GM12878 (cell line): ENCODE data around the gene ABCA9. TPM values are rescaled to one million over a fixed set of nuclear protein-coding genes. Genes with fewer than 3 reads are reported as not detected.
"Not testable (repeated sequence)": the region's sequence is repeated elsewhere in the genome, so short reads cannot be mapped to it uniquely, and the experiment has no call there.

Source experiments
- ATAC-seq: fragments of 200-7000 bp; cut with Tn5 transposase; 3 replicates; pipeline ENCODE4 v1.9.1; 2020; ENCODE audit warnings: mild to moderate bottlenecking, moderate library complexity
- BruUV-seq: library from RNA; stranded (reverse); fragments of 400-500 nt; replicated peaks from 2 replicates; lab custom pipeline; 2021; lab: Mats Ljungman, UMichigan
- CTCF ChIA-PET: fragments of 300-600 bp; sonication (Branson Sonifier 250); formaldehyde crosslinking; extraction: SDS; loops from one replicate; lab custom pipeline; 2021; ENCODE audit warnings: inconsistent platforms; lab: Yijun Ruan, JAX
- POLR2A ChIA-PET: fragments of 350-600 bp; formaldehyde crosslinking; extraction: SDS; loops from one replicate; lab custom pipeline; 2021; ENCODE audit warnings: inconsistent platforms; lab: Charles Lee
- RAD21 ChIA-PET: fragments of 300-600 bp; sonication (Branson Sonifier 250); formaldehyde crosslinking; loops from one replicate; lab custom pipeline; 2023; ENCODE audit warnings: antibody characterized with exemption; ENCODE audit not compliant: unreplicated experiment; lab: Charles Lee
- SMC1A ChIA-PET: fragments of 300-600 bp; sonication (Branson Sonifier 250); formaldehyde crosslinking; loops from one replicate; lab custom pipeline; 2023; ENCODE audit not compliant: unreplicated experiment, uncharacterized antibody; lab: Charles Lee
- DNase-seq: peaks from one replicate; pipeline ENCODE4 v3.0.0-alpha.2; 2011; ENCODE audit warnings: low read depth, low spot score
- FAIRE-seq: peaks from 3 replicates; lab custom pipeline; 2011; peaks lifted over from hg19 to GRCh38; lab: Jason Lieb, UNC
- H2AFZ ChIP-seq: 2 replicates; pipeline ENCODE4 v1.6.0; 2011; ENCODE audit warnings: low read depth, low read length, control low read depth; ENCODE audit not compliant: control insufficient read depth
- H3K27ac ChIP-seq: 2 replicates; pipeline ENCODE4 v1.5.1; 2011; ENCODE audit warnings: control low read depth; ENCODE audit not compliant: control insufficient read depth, insufficient read depth
- H3K27me3 ChIP-seq, 2 experiments: replicated peaks in 1 of 2; 2 replicates each; pipeline versions ENCODE4 v1.6.0 to v1.6.1; 2011; ENCODE audit warnings: low read length in 1 of 2; ENCODE audit not compliant: control insufficient read depth in 2 of 2, insufficient read depth in 2 of 2
- H3K36me3 ChIP-seq, 2 experiments: 2 replicates each; pipeline ENCODE4 v1.5.1; 2011; ENCODE audit warnings: low read length in 1 of 2; ENCODE audit not compliant: control insufficient read depth in 2 of 2, insufficient read depth in 2 of 2
- H3K4me1 ChIP-seq: 2 replicates; pipeline ENCODE4 v1.6.1; 2011; ENCODE audit warnings: mild to moderate bottlenecking, low read length, moderate library complexity, mixed read lengths; ENCODE audit not compliant: control insufficient read depth, insufficient read depth
- H3K4me2 ChIP-seq: 2 replicates; pipeline ENCODE4 v1.6.0; 2011; ENCODE audit warnings: control low read depth; ENCODE audit not compliant: control insufficient read depth, insufficient read depth
- H3K4me3 ChIP-seq: fragments of 200-600 bp; sonication (generic); 2 replicates; pipeline ENCODE4 v1.5.1; 2016
- H3K79me2 ChIP-seq: 2 replicates; pipeline ENCODE4 v1.6.0; 2011; ENCODE audit warnings: low read length; ENCODE audit not compliant: control insufficient read depth, insufficient read depth
- H3K9ac ChIP-seq: 2 replicates; pipeline ENCODE4 v1.8.0; 2011; ENCODE audit warnings: low read length, control low read depth, mixed read lengths; ENCODE audit not compliant: control insufficient read depth, insufficient read depth
- H3K9me3 ChIP-seq: replicated peaks from 3 replicates; pipeline ENCODE4 v1.5.1; 2011; ENCODE audit warnings: mild to moderate bottlenecking, low read length; ENCODE audit not compliant: control insufficient read depth, insufficient read depth
- H4K20me1 ChIP-seq: 2 replicates; pipeline ENCODE4 v1.6.0; 2011; ENCODE audit not compliant: control insufficient read depth, insufficient read depth
- WGBS: methylation state at CpG from one replicate; pipeline ENCODE4 v1.1.6; 2016; ENCODE audit warnings: low lambda C conversion rate; ENCODE audit not compliant: insufficient replicate concordance, insufficient coverage; ENCODE audit errors: missing lambda C conversion rate; 5-methylcytosine and 5-hydroxymethylcytosine counted together
- in situ Hi-C: fragments of 300-500 bp; cut with MboI; formaldehyde crosslinking; loops from 9 replicates; pipeline ENCODE4 v1.14.3; 2018; ENCODE audit warnings: mixed read lengths
- intact Hi-C: fragments of 100-400 bp; cut with micrococcal nuclease; formaldehyde crosslinking; loops from one replicate; pipeline ENCODE4 v1.14.2; 2022; ENCODE audit not compliant: unreplicated experiment
- polyA plus RNA-seq, 11 experiments: library from polyadenylated mRNA; depleted of rRNA in 4 of 11; unstranded in 6 of 11; stranded (reverse) in 5 of 11; fragments of >200 nt; fragmentation: Nextera tagmentation in 4 of 11; fragmentation: Illumina TruSeq in 1 of 11; extraction: Ambion mirVana in 4 of 11; extraction: Trizol in 1 of 11; gene quantifications; 1 replicate in 1 of 11; 2 replicates in 10 of 11; pipeline versions ENCODE4 v1.2.1 to v1.2.3, GENCODE V29; 2011 to 2016; ENCODE audit warnings: inconsistent platforms in 2 of 11, missing spikeins in 2 of 11, low read depth in 1 of 11
- total RNA-seq, 4 experiments: library from RNA; depleted of rRNA in 3 of 4; stranded (reverse); fragments of >200 nt in 3 of 4; fragmentation: Illumina TruSeq in 1 of 4; extraction: Trizol in 1 of 4; gene quantifications; 2 replicates each; pipeline versions ENCODE4 v1.2.1 to v1.2.3, GENCODE V29; 2013 to 2021

The ABCA9 gene
- total and polyA plus RNA-seq, 10 of the 15 experiments (the other 5 are each of a cell fraction or from before 2014, with no cell fraction given): under 0.01 to 2.9 (median 0.31) TPM

DNA sequence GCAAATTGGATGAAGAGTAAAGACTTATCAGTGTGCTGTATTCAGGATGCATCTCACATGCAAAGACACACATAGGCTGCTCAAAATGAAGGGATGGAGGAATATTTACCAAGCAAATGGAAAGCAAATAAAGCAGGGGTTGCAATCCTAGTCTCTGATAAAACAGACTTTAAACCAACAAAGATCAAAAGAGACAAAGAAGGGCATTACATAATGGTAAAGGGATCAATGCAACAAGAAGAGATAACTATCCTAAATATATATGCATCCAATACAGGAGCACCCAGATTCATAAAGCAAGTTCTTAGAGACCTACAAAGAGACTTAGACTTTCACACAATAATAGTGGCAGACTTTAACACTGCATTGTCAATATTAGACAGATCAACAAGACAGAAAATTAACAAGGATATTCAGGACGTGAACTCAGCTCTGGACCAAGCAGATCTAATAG is 12.1 kb upstream of the ABCA9 start:
- H3K9ac ChIP-seq, ATAC-seq, H3K4me2 ChIP-seq, POLR2A ChIA-PET, H2AFZ ChIP-seq, BruUV-seq, intact Hi-C loops, H3K4me3 ChIP-seq, H4K20me1 ChIP-seq, H3K36me3 ChIP-seq, FAIRE-seq, DNase-seq, H3K27me3 ChIP-seq, CTCF ChIA-PET, H3K79me2 ChIP-seq, H3K4me1 ChIP-seq, RAD21 ChIA-PET, H3K9me3 ChIP-seq, in situ Hi-C loops, H3K27ac ChIP-seq: not testable (repeated sequence)
- WGBS: 95% methylated on average over 1 of the region's 1 CpG
- SMC1A ChIA-PET: interaction anchor here (1.1 to 1.3 kb wide), 2 partner anchors 13 to 151 kb away, joined by 3 read pairs; no protein-coding TSS in a partner anchor

GRCh38 chr17:69071233-69071586 is 10.5 kb upstream of the ABCA9 start:
- H3K4me1 ChIP-seq, in situ Hi-C loops, H3K4me3 ChIP-seq, H4K20me1 ChIP-seq, H3K4me2 ChIP-seq, H3K36me3 ChIP-seq, RAD21 ChIA-PET, POLR2A ChIA-PET, ATAC-seq, H3K79me2 ChIP-seq, H3K9ac ChIP-seq, H3K9me3 ChIP-seq, DNase-seq, H2AFZ ChIP-seq, intact Hi-C loops, BruUV-seq, FAIRE-seq, H3K27ac ChIP-seq, H3K27me3 ChIP-seq: not testable (repeated sequence)
- ChIA-PET SMC1A (interaction anchor here (1.0 kb wide), 1 partner anchor 44 kb away, joined by 3 read pairs; no protein-coding TSS in a partner anchor), CTCF (interaction anchor here (1.0 kb wide), 1 partner anchor 32 kb away, joined by 3 read pairs; no protein-coding TSS in a partner anchor)
- WGBS: 96% methylated on average over 4 of the region's 4 CpGs

DNA sequence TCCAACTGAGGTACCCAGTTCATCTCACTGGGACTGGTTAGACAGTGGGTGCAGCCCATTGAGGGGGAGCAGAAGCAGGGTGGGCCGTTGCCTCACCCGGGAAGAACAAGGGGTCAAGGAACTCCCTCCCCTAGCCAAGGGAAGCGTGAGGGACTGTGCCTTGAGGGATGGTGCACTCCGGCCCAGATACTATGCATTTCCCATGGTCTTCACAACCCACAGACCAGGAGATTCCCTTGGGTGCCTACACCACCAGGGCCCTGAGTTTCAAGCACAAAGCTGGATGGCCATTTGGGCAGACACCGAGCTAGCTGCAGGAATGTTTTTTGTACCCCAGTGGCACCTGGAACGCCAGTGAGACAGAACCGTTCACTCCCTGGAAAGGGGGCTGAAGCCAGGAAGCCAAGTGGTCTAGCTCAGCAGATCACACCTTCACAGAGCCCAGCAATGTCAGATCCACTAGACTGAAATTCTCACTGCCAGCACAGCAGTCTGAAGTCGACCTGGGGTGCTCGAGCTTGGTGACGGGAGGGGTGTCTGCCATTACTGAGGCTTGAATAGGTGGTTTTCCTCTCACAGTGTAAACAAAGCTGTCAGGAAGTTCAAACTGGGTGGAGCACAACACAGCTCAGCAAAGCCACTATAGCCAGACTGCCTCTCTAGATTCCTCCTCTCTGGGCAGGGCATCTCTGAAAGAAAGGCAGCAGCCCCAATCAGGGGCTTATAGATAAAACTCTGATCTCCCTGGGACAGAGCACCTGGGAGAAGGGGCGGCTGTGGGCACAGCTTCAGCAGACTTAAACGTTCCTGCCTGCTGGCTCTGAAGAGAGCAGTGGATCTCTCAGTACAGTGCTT is 9.9 kb upstream of the ABCA9 start:
- SMC1A ChIA-PET: interaction anchor here (1.0 to 1.9 kb wide), 3 partner anchors 44 to 177 kb away, joined by 3 to 6 read pairs (median 3); no protein-coding TSS in a partner anchor
- H3K27me3 ChIP-seq, FAIRE-seq, DNase-seq, in situ Hi-C loops, ATAC-seq, H3K4me2 ChIP-seq, H2AFZ ChIP-seq, BruUV-seq, H3K4me3 ChIP-seq, H3K9me3 ChIP-seq, RAD21 ChIA-PET, H3K27ac ChIP-seq, H3K4me1 ChIP-seq, POLR2A ChIA-PET, H3K79me2 ChIP-seq, H3K9ac ChIP-seq, intact Hi-C loops, H4K20me1 ChIP-seq, H3K36me3 ChIP-seq: not testable (repeated sequence)
- CTCF ChIA-PET: interaction anchor here (0.9 to 1.4 kb wide), 2 partner anchors 64 to 157 kb away, joined by 4 read pairs; no protein-coding TSS in a partner anchor
- WGBS: 58% methylated on average over 11 of the region's 12 CpGs
